Measurements from ENCODE around the gene SKAP1.

DNA sequence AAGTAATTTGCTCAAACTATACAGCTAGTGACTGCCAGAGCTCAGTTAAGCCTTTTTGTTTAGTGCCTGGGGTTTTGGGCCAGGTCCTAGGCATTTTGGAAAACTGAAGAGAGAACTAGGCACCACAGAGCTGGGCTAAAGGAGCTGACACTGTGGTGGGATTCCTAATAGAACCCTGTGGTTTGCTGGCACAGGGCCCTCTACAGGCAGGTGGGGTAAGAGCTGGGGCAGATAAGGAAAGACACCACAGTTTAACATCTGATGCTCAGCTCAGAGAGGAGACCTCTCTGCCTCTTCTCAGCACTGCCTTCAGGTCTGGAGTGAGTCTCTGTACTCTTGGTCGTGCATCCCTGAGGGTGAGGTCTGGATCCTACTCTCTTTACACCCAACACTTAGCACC is 201.3 kb downstream of the SKAP1 start:
- no peak for TF ChIP-seq POLR2AphosphoS5 (IDR thresholded peaks at IDR 0.05; ENCODE audit: borderline replicate concordance, low read depth, low read length)
- no peak for TF ChIP-seq EZH2 (IDR thresholded peaks at IDR 0.05)

All from SK-N-MC (cell line).